Measurements from ENCODE around the gene SINHCAF.

- TF ChIP-seq CTCF (IDR thresholded peaks at IDR 0.05; ENCODE audit: low read depth, low read length) (no peak), EZH2phosphoT487 (IDR thresholded peaks at IDR 0.05; ENCODE audit: low read depth) (no peak)
Observed at GRCh38 chr12:31323391-31324115, 2.4 kb downstream of the SINHCAF start.

All from OCI-LY3 (cell line).